HG03378 (cell line): ENCODE measurements around the gene POU6F2.
"Not testable (repeated sequence)": the region's sequence is repeated elsewhere in the genome, so short reads cannot be mapped to it uniquely, and the experiment has no call there.

Experiments used
- ATAC-seq: cut with Tn5 transposase; IDR thresholded peaks from one replicate; pipeline ENCODE4 v1.9.1; 2021; ENCODE audit warnings: mild to moderate bottlenecking, moderate library complexity; ENCODE audit not compliant: unreplicated experiment

POU6F2 gene

DNA sequence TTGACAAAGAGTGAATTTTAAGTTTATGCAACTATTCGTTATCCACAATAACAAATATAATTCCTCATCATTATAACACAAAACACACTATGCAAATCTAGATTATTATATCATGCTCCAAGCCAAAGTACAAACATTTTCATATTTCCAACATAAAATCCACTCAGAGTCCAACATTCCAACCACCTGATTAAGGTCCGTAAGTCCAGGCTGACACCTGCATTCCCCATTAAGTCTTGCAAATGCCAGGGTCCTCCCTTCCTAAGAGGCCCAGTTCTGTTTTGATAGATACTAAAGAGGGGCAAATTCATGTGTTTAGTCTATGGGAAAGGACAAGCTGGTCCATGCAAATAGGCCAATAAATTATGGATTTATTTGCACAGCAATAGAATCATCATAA lies 206.1 kb downstream of the POU6F2 start:
- no peak for ATAC-seq

GRCh38 chr7:39184391-39184790 lies 206.7 kb downstream of the POU6F2 start:
- ATAC-seq: no peak

DNA sequence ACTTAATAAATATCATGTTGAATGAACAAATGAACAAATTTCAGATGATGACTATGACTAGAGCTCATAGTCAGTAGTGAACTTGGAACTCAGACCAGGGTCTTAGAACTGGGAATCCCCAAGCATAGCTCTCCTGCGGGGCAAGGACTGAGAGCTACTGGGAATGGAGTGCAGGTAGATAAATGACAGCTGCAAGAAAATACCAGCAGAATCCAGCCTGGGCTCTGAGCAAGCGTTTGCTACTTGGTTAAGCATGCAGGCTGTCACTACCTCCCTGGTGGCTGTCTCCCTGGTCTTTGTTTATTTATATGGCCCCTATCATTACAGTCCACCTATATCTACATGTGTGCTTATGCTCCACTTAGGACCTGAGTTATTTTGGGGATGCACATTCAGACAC lies 208.4 kb downstream of the POU6F2 start:
- ATAC-seq: no peak

DNA sequence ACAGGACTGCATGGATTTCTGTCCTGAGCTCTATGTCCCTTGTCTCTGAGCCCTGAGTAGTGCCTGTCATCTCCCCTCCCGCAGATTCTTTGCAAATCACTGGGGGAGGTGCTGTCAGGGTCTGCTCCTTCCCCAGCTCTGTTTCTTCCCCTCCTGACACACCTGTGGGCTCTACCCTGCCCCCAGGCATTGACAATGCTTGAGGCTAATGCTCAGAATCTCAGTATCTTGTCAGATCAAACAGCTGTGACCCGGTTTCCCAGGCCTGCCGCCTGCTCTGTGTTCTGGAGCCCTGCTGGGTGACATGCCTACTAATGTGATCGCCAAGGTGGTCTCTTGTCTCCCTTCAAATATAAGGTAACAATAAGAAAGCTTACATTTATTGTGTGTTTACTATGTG lies 209.0 kb downstream of the POU6F2 start:
- no peak for ATAC-seq

DNA sequence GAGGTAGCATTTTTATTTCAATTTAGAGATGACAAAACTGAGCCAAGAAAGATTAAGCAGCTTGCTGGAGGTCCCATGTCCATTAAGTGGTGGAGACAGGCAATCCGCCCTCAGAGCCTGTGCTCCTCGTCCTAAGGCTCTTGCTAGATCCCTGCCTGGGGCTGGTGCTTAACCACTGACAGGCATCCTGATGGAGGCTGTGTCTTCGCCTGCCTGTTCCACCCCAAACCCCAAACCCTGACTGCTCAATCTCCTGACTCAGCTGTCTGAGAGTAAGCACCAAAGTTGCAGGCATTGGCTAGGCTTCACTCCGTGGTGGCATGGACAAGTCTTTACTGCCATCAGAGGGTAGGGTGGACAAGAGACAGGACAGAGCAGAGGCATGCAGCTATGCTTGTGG lies 209.4 kb downstream of the POU6F2 start:
- no peak for ATAC-seq

DNA sequence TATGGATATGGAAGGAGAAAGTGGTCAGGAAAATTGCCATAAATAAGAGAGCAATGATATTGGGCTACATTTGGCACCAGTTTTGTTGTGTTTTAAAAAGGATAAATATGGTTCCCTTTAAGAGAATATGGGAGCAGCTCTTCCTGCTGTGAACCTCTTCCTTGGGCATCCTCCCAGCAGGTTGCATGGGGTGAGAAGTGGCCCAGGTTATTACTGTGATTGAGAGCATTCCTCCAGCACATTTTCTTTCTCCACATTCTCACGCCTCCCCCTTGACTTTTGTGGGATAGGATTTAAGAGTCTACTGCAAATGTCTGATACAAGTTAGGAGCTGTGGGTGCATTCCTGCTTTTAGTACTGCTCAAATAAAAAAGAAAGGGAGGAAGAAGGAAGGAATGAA lies 214.8 kb downstream of the POU6F2 start:
- no peak for ATAC-seq

DNA sequence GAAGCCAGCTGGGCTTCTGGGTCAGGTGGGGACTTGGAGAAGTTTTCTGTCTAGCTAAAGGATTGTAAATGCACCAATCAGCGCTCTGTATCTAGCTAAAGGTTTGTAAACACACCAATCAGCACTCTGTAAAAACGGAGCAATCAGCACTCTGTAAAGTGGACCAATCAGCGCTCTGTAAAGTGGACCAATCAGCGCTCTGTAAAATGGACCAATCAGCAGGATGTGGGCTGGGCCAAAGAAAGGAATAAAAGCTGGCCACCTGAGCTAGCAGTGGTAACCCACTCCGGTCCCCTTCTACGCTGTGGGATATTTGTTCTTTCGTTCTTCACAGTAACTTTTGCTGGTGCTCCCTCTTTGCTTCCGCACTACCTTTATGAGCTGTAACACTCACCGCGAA lies 216.7 kb downstream of the POU6F2 start:
- ATAC-seq: not testable (repeated sequence)

DNA sequence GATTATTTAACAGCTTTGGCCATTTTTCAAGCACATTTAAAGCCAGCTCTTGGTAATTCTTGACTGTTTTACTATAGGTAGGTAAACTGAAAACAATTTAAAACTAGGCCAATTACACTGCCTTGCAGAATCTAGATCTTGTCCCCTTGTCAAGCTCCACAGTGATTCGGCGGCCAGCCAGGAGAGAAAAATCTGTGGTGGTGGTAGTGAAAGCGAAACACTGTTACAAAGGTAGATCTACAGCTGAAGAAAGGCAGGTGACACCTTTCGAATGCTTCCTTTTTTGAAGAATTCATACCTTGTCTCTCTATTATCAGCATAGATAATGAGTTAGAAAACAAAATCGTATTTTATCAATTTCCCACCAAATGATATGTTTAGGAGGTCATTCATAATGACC lies 218.3 kb downstream of the POU6F2 start:
- no peak for ATAC-seq

DNA sequence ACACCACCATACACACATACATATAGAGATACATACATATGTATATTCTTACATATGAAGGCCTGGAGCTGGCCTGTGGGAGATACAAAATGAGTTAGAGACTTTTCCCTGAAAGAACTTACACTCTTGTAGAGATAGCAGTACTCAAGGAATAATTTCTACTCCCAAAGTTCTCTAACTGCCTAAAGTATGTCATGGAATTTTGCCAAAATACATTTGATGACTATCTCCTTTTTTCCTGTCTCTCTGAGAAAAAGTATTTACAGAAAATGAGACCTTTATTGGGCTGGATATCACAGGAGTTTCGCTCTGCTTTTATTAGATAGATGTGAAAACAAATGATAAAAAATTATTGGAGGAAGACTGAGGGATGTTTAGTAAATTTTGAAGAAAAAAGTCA lies 220.1 kb downstream of the POU6F2 start:
- ATAC-seq: no peak

- no peak for ATAC-seq
Observed at GRCh38 chr7:39198556-39198955, 220.8 kb downstream of the POU6F2 start.

DNA sequence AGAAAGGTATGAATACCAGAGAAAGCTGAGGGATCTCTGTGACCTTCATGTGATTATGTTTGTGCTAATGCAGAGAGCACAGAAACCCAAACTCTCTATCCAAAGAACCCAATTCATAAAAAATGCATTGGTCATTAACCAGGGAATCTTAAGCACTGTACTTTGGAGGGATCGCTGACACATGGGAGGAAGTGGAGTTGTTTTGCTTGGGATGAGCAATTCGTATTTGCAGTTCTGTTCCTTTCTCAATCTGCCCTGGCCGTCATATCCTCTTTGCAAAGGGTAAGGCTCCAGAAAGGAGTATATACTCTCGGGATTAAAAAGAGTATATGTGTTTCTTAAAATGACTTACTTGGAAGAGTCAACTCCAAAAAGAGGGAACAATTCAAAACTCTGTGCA lies 221.3 kb downstream of the POU6F2 start:
- no peak for ATAC-seq

DNA sequence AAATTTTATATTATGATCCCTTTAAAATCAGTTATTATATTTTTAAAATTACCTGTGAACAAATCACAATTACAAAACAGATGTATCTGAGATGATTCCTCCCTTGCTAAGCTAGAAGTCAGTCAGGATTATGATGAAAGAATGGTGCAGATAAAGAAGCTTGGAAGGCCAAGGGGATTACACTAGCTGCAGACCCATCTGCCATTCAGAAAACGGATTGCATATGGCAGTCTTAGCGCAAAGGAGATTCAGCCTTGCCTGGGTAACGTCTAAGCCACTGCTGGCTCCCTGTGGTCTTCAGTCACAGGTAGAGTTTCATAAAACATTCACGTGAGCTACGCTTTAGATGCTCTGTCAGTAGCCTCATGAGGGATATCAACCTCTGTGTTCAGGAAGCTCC lies 222.2 kb downstream of the POU6F2 start:
- no peak for ATAC-seq

- ATAC-seq: no peak
Observed at GRCh38 chr7:39202041-39202440, 224.3 kb downstream of the POU6F2 start.

DNA sequence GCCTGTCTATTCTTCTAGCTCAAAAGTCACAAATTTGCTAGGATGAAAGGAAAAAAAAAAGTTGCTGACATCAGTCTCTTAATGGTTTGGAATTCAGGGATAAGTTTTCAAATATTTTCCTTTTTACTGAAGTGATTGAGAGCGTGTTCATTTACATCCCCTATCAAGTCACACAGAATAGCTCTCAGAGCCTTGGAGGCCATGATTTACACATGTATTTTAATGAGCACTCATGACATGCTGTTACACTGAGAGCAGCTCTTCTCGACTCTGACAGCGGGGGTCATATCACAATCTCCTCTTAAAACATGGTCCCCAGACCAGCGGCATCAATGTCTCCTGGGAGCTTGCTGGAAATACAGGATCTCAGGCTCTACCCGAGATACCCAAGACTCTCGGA lies 232.7 kb downstream of the POU6F2 start:
- ATAC-seq: no peak

GRCh38 chr7:39211581-39211980 lies 233.9 kb downstream of the POU6F2 start:
- ATAC-seq: no peak

DNA sequence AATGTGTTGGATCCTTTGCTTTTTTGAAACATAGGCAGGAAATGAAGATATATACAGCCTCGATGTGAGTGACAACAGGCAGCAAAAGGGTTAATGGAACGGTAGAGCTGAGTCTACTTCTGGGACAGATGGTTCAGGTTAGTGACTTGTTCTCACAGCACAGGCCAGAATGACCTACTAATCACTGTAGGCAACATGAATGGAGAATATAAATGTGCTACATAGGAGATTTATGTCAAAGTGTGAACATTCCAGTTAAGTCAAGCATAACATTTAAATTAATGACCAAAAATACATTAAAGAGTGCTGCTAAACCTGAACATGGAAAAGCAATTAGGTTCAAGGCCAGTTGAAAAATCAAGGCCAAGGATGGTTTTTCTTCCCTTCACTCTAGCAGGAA lies 235.2 kb downstream of the POU6F2 start:
- ATAC-seq: no peak

DNA sequence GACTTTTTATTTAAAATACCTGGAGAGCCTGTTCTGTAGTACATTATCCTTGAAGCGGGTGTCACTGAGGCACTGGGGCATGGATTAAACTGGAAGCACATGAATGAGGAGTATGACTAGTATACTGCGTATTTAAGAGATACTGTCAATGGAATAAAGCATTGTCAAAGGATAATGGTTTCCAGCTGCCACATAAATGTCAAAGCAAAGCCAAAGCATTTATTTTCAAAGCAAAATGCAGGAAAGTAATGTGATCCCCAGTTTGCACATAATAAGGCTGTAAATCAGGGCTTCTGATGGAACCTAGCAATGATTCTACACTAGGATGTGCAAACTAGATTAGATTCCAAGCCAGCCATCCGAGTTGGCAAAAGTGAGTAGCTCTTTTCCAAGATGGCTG lies 240.1 kb downstream of the POU6F2 start:
- no peak for ATAC-seq

- no peak for ATAC-seq
Observed at GRCh38 chr7:39219869-39220268, 242.2 kb downstream of the POU6F2 start.

GRCh38 chr7:39221901-39222300 lies 244.2 kb downstream of the POU6F2 start:
- ATAC-seq: no peak

DNA sequence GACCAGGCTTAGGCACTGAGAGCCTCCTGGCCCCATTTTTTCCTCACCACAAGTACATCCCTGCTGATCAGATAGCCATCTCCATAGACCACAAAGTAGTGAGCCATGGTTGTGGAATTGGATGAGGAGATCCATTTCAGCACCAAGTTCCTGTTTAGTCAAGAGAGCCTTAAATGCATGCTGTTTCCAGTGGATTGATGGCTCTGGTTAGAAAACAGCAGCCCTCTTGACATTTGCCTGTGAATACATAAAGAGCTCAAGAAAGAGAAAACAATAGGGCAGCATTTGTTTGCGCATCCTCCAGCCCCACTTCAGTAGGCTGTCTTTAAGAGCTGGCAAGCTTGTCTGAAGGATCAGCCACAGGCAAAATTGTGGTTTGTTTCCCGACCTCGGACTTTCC lies 251.2 kb downstream of the POU6F2 start:
- ATAC-seq: no peak

DNA sequence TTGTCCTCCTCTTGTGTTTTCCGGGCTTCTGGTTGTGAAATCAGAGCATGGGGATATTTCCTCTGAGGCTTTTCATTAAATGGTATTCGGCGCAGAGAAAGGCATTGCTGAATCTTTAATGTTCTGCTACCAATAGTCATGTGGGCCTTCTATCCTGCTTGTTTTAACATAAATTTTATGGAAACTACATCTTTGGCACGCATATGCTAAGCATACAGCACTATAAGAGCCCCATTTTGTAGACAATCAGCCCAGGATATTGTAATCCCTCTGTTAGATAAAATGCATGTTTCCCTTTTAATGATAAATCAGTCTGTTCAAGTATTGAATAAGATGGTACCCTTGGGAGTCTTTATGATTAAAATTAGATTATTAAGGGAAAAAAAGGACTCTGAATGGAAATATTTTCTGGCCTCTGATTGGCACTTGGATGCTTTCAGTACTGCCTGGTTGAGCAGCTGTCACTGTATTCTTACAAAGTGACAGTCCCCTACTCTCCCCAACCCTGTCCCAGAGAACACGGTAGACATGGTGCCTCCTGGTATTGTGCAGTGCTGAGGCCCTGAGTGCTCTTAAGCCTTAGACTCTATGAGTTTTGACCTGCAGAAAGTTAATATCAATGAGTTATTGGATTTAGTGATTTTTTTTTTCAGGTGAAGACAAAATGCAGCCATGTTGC lies 256.3 kb downstream of the POU6F2 start:
- ATAC-seq: no peak

- ATAC-seq: no peak
Observed at GRCh38 chr7:39238234-39238869, 260.6 kb downstream of the POU6F2 start.

GRCh38 chr7:39240864-39241263 lies 263.2 kb downstream of the POU6F2 start:
- ATAC-seq: no peak
